PC-3 (cell line): ENCODE measurements around the gene ACTN4. TPM values are rescaled to one million over a fixed set of nuclear protein-coding genes. Genes with fewer than 3 reads are reported as not detected.

Experiments
- ATAC-seq: fragments of 200-7000 bp; cut with Tn5 transposase; 2 replicates; pipeline ENCODE4 v1.9.1; 2020; ENCODE audit warnings: mild to moderate bottlenecking, moderate library complexity
- BruUV-seq: library from RNA; stranded (reverse); fragments of 400-500 nt; replicated peaks from 2 replicates; lab custom pipeline; 2021; lab: Mats Ljungman, UMichigan
- CTCF ChIA-PET: fragments of 300-600 bp; sonication (Branson Sonifier 250); formaldehyde crosslinking; loops from one replicate; lab custom pipeline; 2022; ENCODE audit warnings: antibody characterized with exemption; lab: Charles Lee
- POLR2A ChIA-PET: fragments of 300-600 bp; sonication (Branson Sonifier 250); formaldehyde crosslinking; loops from one replicate; lab custom pipeline; 2022; ENCODE audit warnings: antibody characterized with exemption; ENCODE audit not compliant: unreplicated experiment; lab: Charles Lee
- DNase-seq: peaks from one replicate; pipeline ENCODE4 v3.0.0-alpha.2; 2015
- H2AFZ ChIP-seq: fragments of 300-600 bp; sonication (generic); 2 replicates; pipeline ENCODE4 v1.6.0; 2016; ENCODE audit warnings: antibody characterized with exemption, low read length
- H3F3A ChIP-seq: fragments of 300-600 bp; sonication (generic); one replicate; pipeline ENCODE4 v1.6.0; 2017; ENCODE audit warnings: antibody characterized with exemption, low read length, control low read depth, mild to moderate bottlenecking; ENCODE audit not compliant: unreplicated experiment
- H3K27ac ChIP-seq: fragments of 300-600 bp; sonication (generic); 2 replicates; pipeline ENCODE4 v1.5.1; 2016; ENCODE audit warnings: mild to moderate bottlenecking, low read length
- H3K27me3 ChIP-seq: fragments of 300-600 bp; sonication (generic); 2 replicates; pipeline ENCODE4 v1.6.1; 2016; ENCODE audit warnings: low read length, mixed read lengths
- H3K36me3 ChIP-seq: fragments of 300-600 bp; sonication (generic); 2 replicates; pipeline ENCODE4 v1.6.1; 2016; ENCODE audit warnings: low read depth, mixed run types, low read length, mixed read lengths
- H3K4me1 ChIP-seq: fragments of 300-600 bp; sonication (generic); 2 replicates; pipeline ENCODE4 v1.5.1; 2016; ENCODE audit warnings: low read length; ENCODE audit not compliant: insufficient read depth
- H3K4me2 ChIP-seq: fragments of 300-600 bp; sonication (generic); 2 replicates; pipeline ENCODE4 v1.6.0; 2016; ENCODE audit warnings: low read length
- H3K4me3 ChIP-seq: fragments of 300-600 bp; sonication (generic); 2 replicates; pipeline ENCODE4 v1.5.1; 2016; ENCODE audit warnings: mild to moderate bottlenecking, low read length, mixed read lengths
- H3K79me2 ChIP-seq: fragments of 300-600 bp; sonication (generic); 2 replicates; pipeline ENCODE4 v1.6.1; 2017; ENCODE audit warnings: low read length, mixed read lengths
- H3K9ac ChIP-seq: fragments of 300-600 bp; sonication (generic); 2 replicates; pipeline ENCODE4 v1.6.0; 2016; ENCODE audit warnings: mild to moderate bottlenecking, low read length
- H3K9me2 ChIP-seq: fragments of 300-600 bp; sonication (generic); replicated peaks from 2 replicates; pipeline ENCODE4 v1.6.1; 2016; ENCODE audit warnings: mixed run types, low read length, mixed read lengths
- H3K9me3 ChIP-seq: fragments of 300-600 bp; sonication (generic); 2 replicates; pipeline ENCODE4 v1.6.1; 2016; ENCODE audit warnings: low read length, mixed read lengths
- H4K20me1 ChIP-seq: fragments of 300-600 bp; sonication (generic); 2 replicates; pipeline ENCODE4 v1.6.1; 2016; ENCODE audit warnings: low read length, mixed read lengths
- EZH2 ChIP-seq: fragments of 300-600 bp; sonication (generic); IDR thresholded peaks from one replicate; pipeline ENCODE4 v1.6.1; 2017; ENCODE audit warnings: antibody characterized with exemption, mild to moderate bottlenecking, low read length; ENCODE audit not compliant: unreplicated experiment
- EZH2phosphoT487 ChIP-seq: fragments of 300-600 bp; sonication (generic); IDR thresholded peaks from 2 replicates; pipeline ENCODE4 v1.6.1; 2018; ENCODE audit warnings: mild to moderate bottlenecking, antibody characterized with exemption, low read length, borderline replicate concordance
- intact Hi-C: fragments of 100-400 bp; cut with micrococcal nuclease; formaldehyde crosslinking; loops from 2 replicates; pipeline ENCODE4 v1.9.0; 2023
- total RNA-seq: library from RNA; depleted of rRNA; stranded (reverse); fragments of >200 nt; gene quantifications from 2 replicates; pipeline ENCODE4 v1.2.3, GENCODE V29; 2014
- TF ChIP-seq, protein P1 (sequence below): fragments of 300-600 bp; sonication (generic); conservative IDR thresholded peaks from 2 replicates; pipeline ENCODE4 v1.5.1; 2017; ENCODE audit warnings: antibody characterized with exemption, low read depth, mild to moderate bottlenecking, low read length

Gene ACTN4
- total RNA-seq, 1 experiment from 2014 or later, result 397 TPM

DNA sequence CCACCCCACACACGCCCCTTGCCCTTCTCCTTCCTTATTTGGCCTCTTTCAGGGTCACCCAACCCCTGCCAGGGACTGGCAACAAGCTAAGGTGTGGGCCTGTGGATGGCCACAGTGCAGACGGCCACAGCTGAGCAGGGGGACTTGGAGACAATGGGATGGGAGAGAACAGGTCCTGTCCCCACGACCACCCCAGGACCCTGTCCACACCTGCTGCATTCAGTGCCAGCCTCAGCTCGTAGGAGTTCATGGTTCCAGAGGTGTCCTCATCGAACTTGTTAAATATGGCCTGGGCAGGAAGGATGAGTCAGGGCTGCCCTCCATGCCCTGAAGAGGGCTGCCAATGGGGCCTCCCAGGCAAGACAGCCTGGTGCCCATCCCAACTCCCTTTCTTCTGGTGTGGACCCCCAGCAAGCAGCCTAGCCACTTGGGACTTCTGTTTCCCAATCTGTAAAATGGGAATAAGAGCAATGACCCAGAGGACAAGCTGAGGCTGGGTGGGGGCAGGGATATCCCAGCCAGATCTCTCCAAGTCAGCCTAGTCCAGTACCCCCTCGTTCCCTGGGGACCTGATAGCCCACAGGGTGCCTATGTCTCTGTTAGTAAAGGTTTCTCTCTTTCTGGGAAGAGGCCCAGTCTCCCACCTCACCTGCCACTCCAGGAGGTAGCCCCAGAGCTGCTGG lies 86.2 kb downstream of the ACTN4 start:
- H3K4me2 ChIP-seq, result no peak overlapping the region
- H3K9me3 ChIP-seq, result no peaks in the 10 kb centered on the region
- intact Hi-C loops, result loop anchor here (5.0 kb wide), 1 partner anchor 104 kb away; no protein-coding TSS in a partner anchor
- ChIA-PET CTCF (interaction anchor here (0.6 kb wide), 1 partner anchor 89 kb away, joined by 3 read pairs; no protein-coding TSS in a partner anchor), POLR2A (interaction anchor here (0.6 to 0.9 kb wide), 2 partner anchors 98 to 197 kb away, joined by 3 to 5 read pairs; partner anchors contain the start of genes MRPS12 and SARS2)
- TF ChIP-seq EZH2 (no peak), EZH2phosphoT487 (no peak)
- TF ChIP-seq, protein P1, sequence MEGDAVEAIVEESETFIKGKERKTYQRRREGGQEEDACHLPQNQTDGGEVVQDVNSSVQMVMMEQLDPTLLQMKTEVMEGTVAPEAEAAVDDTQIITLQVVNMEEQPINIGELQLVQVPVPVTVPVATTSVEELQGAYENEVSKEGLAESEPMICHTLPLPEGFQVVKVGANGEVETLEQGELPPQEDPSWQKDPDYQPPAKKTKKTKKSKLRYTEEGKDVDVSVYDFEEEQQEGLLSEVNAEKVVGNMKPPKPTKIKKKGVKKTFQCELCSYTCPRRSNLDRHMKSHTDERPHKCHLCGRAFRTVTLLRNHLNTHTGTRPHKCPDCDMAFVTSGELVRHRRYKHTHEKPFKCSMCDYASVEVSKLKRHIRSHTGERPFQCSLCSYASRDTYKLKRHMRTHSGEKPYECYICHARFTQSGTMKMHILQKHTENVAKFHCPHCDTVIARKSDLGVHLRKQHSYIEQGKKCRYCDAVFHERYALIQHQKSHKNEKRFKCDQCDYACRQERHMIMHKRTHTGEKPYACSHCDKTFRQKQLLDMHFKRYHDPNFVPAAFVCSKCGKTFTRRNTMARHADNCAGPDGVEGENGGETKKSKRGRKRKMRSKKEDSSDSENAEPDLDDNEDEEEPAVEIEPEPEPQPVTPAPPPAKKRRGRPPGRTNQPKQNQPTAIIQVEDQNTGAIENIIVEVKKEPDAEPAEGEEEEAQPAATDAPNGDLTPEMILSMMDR, result no peak
- peaks cover 6% of the 10 kb centered on the region for H3F3A ChIP-seq
- H3K9me2 ChIP-seq, result no peaks in the 10 kb centered on the region
- no peak overlapping the region for H3K9ac ChIP-seq
- peaks cover 21% of the 10 kb centered on the region for H3K36me3 ChIP-seq
- no peaks in the 10 kb centered on the region for H3K27me3 ChIP-seq
- peak; percentile 4 for ATAC-seq
- H2AFZ ChIP-seq, result no peak overlapping the region
- H3K27ac ChIP-seq, result peak overlapping the region; percentile 62
- H3K4me3 ChIP-seq, result no peak overlapping the region
- peaks cover 16% of the 10 kb centered on the region for H3K4me1 ChIP-seq
- BruUV-seq, result TSS peak; percentile 23
- no peak for DNase-seq
- no peaks in the 10 kb centered on the region for H3K79me2 ChIP-seq
- no peaks in the 10 kb centered on the region for H4K20me1 ChIP-seq

DNA sequence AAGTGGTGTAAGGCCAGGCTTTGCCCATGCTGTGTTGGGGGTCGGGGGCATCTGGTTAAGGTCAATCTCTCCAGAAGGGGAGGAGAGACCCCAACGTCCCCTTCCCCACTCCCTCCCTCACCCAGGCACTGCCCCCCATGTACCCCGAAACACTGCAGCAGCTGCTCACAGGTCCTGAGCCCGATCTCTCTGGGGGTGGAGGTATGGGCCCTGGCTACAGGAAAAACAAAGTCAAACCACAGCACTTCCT lies 86.7 kb downstream of the ACTN4 start:
- H3K9me2 ChIP-seq, result no peaks in the 10 kb centered on the region
- CTCF ChIA-PET, result no interaction called here
- no peak overlapping the region for H3K4me3 ChIP-seq
- H3K79me2 ChIP-seq, result no peaks in the 10 kb centered on the region
- intact Hi-C loops, result loop anchor here (5.0 kb wide), 1 partner anchor 103 kb away; no protein-coding TSS in a partner anchor
- no peak overlapping the region for H3K9ac ChIP-seq
- H3K27ac ChIP-seq, result peak overlapping the region; percentile 62
- no peak for DNase-seq
- no peaks in the 10 kb centered on the region for H3K9me3 ChIP-seq
- peaks cover 21% of the 10 kb centered on the region for H3K36me3 ChIP-seq
- H4K20me1 ChIP-seq, result no peaks in the 10 kb centered on the region
- TF ChIP-seq EZH2phosphoT487 (no peak), EZH2 (no peak)
- TF ChIP-seq, protein P1, result no peak
- peaks cover 16% of the 10 kb centered on the region for H3K4me1 ChIP-seq
- peaks cover 6% of the 10 kb centered on the region for H3F3A ChIP-seq
- POLR2A ChIA-PET, result interaction anchor here (0.9 kb wide), 1 partner anchor 196 kb away, joined by 3 read pairs; the partner anchor contains the start of genes MRPS12 and SARS2
- H2AFZ ChIP-seq, result no peak overlapping the region
- BruUV-seq, result no TSS peak
- no peak for ATAC-seq
- no peak overlapping the region for H3K4me2 ChIP-seq
- no peaks in the 10 kb centered on the region for H3K27me3 ChIP-seq
